Prostate gland (tissue), 2 donors: Measurements from ENCODE around the gene MN1. TPM values are rescaled to one million over a fixed set of nuclear protein-coding genes. Genes with fewer than 3 reads are reported as not detected.
A peak's percentile ranks its signal among the peaks of the same experiment; 100 is the strongest.

ENCODE experiments used
- DNase-seq: peaks from one replicate; pipeline ENCODE4 v3.0.0-alpha.2; 2019; ENCODE audit warnings: low spot score
- H3K27ac ChIP-seq, 2 donors: fragments of 200-600 bp; sonication (generic); 2 replicates each; pipeline ENCODE4 v1.5.1; 2017 to 2019
- H3K27me3 ChIP-seq: fragments of 200-600 bp; sonication (generic); replicated peaks from 2 replicates; pipeline ENCODE4 v1.5.1; 2019; ENCODE audit not compliant: insufficient read depth
- H3K36me3 ChIP-seq, 2 donors: fragments of 200-600 bp; sonication (generic); 1 replicate in 1 of 2; 2 replicates in 1 of 2; pipeline versions ENCODE4 v1.5.1 to v1.8.1; 2017 to 2019
- H3K4me1 ChIP-seq: fragments of 200-600 bp; sonication (generic); replicated peaks from 2 replicates; pipeline ENCODE4 v1.5.1; 2019
- H3K4me3 ChIP-seq, 2 donors: fragments of 200-600 bp; sonication (generic); 2 replicates each; pipeline ENCODE4 v1.5.1; 2017 to 2019
- H3K9me3 ChIP-seq: fragments of 200-600 bp; sonication (generic); 2 replicates; pipeline ENCODE4 v1.5.1; 2017
- POLR2A ChIP-seq: fragments of 450-650 bp; IDR thresholded peaks from one replicate; pipeline ENCODE4 v1.6.1; 2016; ENCODE audit warnings: antibody characterized with exemption, mild to moderate bottlenecking
- POLR2AphosphoS5 ChIP-seq: sonication (generic); formaldehyde crosslinking; IDR thresholded peaks from one replicate; pipeline ENCODE4 v1.6.1; 2017; ENCODE audit warnings: antibody characterized with exemption
- WGBS: methylation state at CpG from one replicate; pipeline ENCODE4 v1.1.5; 2018; 5-methylcytosine and 5-hydroxymethylcytosine counted together
- intact Hi-C: fragments of 100-400 bp; cut with DNase I; formaldehyde crosslinking; loops from one replicate; pipeline ENCODE4 v1.14.2; 2022
- total RNA-seq, 2 donors: library from RNA; depleted of rRNA; stranded (reverse); fragments of >200 nt; gene quantifications; one replicate each; pipeline ENCODE4 v1.1.0, GENCODE V29; 2016
- TF ChIP-seq, protein P1 (sequence below), 4 experiments: fragments of 200-600 bp in 2 of 4; fragments of 450-650 bp in 2 of 4; sonication (generic) in 2 of 4; IDR thresholded peaks; 1 replicate in 3 of 4; 2 replicates in 1 of 4; pipeline ENCODE4 v1.5.1; 2016 to 2019; ENCODE audit warnings: antibody characterized with exemption in 4 of 4, mild to moderate bottlenecking in 2 of 4, moderate library complexity in 2 of 4

MN1 gene
- total RNA-seq, 2 donors from 2014 or later = 5.5 to 5.8 TPM

DNA sequence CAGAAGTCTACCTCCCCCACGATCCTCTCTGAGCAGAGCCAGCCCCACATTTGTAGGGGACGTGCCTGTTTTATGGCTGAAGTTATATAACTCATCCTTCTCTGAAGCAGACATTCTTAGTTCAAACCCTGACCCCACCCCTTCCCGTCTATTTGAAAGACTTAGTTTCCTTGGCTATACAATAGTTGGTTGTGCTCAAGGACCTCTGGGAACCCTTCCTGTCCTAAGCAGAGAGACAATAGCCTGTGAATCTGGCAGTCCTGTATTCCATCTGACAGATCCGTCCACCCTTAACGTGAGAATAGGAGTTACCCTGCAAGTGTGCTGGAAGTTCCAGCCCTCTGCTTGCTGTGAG lies 75.2 kb downstream of the MN1 start:
- intact Hi-C loops = no loop called here

DNA sequence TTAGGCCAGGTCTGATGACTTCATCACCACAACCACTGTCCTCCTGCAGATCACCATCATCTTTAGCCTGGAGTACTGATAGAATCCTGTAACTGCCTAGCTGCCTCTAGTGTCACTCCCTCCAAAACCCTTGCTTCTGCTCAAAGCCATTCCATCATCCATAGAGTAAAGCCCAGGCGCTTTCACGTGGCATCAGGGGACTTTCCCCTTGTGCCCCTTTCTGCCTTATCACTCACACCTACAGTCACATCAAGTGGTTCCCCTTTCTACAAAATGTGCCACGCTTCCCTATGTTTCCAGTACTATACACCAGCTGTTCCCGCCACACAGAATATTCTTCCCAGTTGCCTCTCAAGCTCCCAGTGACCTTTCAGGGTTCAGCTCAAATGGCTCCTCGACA lies 75.9 kb downstream of the MN1 start:
- peak overlapping the region in 1 of 2 donors; percentile 2 for H3K27ac ChIP-seq
- H3K9me3 ChIP-seq = no peaks in the 10 kb centered on the region
- H3K4me1 ChIP-seq = no peaks in the 10 kb centered on the region
- no peak for DNase-seq
- H3K4me3 ChIP-seq = no peak overlapping the region
- no peaks in the 10 kb centered on the region for H3K36me3 ChIP-seq
- intact Hi-C loops = no loop called here
- 96% methylated on average over 5 of the region's 5 CpGs for WGBS
- TF ChIP-seq, protein P1, sequence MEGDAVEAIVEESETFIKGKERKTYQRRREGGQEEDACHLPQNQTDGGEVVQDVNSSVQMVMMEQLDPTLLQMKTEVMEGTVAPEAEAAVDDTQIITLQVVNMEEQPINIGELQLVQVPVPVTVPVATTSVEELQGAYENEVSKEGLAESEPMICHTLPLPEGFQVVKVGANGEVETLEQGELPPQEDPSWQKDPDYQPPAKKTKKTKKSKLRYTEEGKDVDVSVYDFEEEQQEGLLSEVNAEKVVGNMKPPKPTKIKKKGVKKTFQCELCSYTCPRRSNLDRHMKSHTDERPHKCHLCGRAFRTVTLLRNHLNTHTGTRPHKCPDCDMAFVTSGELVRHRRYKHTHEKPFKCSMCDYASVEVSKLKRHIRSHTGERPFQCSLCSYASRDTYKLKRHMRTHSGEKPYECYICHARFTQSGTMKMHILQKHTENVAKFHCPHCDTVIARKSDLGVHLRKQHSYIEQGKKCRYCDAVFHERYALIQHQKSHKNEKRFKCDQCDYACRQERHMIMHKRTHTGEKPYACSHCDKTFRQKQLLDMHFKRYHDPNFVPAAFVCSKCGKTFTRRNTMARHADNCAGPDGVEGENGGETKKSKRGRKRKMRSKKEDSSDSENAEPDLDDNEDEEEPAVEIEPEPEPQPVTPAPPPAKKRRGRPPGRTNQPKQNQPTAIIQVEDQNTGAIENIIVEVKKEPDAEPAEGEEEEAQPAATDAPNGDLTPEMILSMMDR (IDR thresholded peaks at IDR 0.05) = no peak
- no peak for TF ChIP-seq POLR2AphosphoS5
- no peak for TF ChIP-seq POLR2A
- no peaks in the 10 kb centered on the region for H3K27me3 ChIP-seq

More for the DNA sequence above, 75.2 kb downstream of the MN1 start:
- TF ChIP-seq POLR2AphosphoS5 (no peak), POLR2A (no peak)
- TF ChIP-seq, protein P1 (IDR thresholded peaks at IDR 0.05) = no peak
- no peaks in the 10 kb centered on the region for H3K9me3 ChIP-seq
- peak overlapping the region in 1 of 2 donors; percentile 2 for H3K27ac ChIP-seq
- no peaks in the 10 kb centered on the region for H3K36me3 ChIP-seq
- H3K4me1 ChIP-seq = no peaks in the 10 kb centered on the region
- no peaks in the 10 kb centered on the region for H3K27me3 ChIP-seq
- H3K4me3 ChIP-seq = no peak overlapping the region
- WGBS = 48% methylated on average over 5 of the region's 5 CpGs
- DNase-seq = no peak

GRCh38 chr22:27724709-27725108 lies 76.8 kb downstream of the MN1 start:
- TF ChIP-seq, protein P1 (IDR thresholded peaks at IDR 0.05) = no peak
- TF ChIP-seq POLR2AphosphoS5 (no peak), POLR2A (no peak)
- no peaks in the 10 kb centered on the region for H3K4me1 ChIP-seq
- H3K9me3 ChIP-seq = no peaks in the 10 kb centered on the region
- no peaks in the 10 kb centered on the region for H3K36me3 ChIP-seq
- H3K4me3 ChIP-seq = no peak overlapping the region
- intact Hi-C loops = no loop called here
- WGBS = 86% methylated on average over 4 of the region's 4 CpGs
- H3K27me3 ChIP-seq = no peaks in the 10 kb centered on the region
- DNase-seq = no peak
- H3K27ac ChIP-seq = no peak overlapping the region

GRCh38 chr22:27724157-27724556 lies 77.4 kb downstream of the MN1 start:
- 78% methylated on average over 1 of the region's 1 CpG for WGBS
- no peaks in the 10 kb centered on the region for H3K9me3 ChIP-seq
- no peak overlapping the region for H3K27ac ChIP-seq
- H3K4me3 ChIP-seq = no peak overlapping the region
- TF ChIP-seq POLR2AphosphoS5 = no peak
- TF ChIP-seq POLR2A = no peak
- TF ChIP-seq, protein P1 (IDR thresholded peaks at IDR 0.05) = no peak
- H3K27me3 ChIP-seq = no peaks in the 10 kb centered on the region
- DNase-seq = no peak
- H3K4me1 ChIP-seq = no peaks in the 10 kb centered on the region
- intact Hi-C loops = no loop called here
- H3K36me3 ChIP-seq = no peaks in the 10 kb centered on the region

- Histone ChIP-seq H3K9me3 (no peaks in the 10 kb centered on the region), H3K27ac (no peak overlapping the region), H3K4me1 (no peaks in the 10 kb centered on the region), H3K36me3 (no peaks in the 10 kb centered on the region), H3K27me3 (no peaks in the 10 kb centered on the region), H3K4me3 (no peak overlapping the region)
- no peak for TF ChIP-seq POLR2AphosphoS5
- TF ChIP-seq POLR2A = no peak
- TF ChIP-seq, protein P1 (IDR thresholded peaks at IDR 0.05) = no peak
- DNase-seq = no peak
- intact Hi-C loops = no loop called here
- 88% methylated on average over 2 of the region's 2 CpGs for WGBS
Observed at GRCh38 chr22:27723708-27724107, 77.8 kb downstream of the MN1 start.
